SK-N-SH (cell line): ENCODE measurements around the gene BEX3. TPM values are rescaled to one million over a fixed set of nuclear protein-coding genes. Genes with fewer than 3 reads are reported as not detected.
A peak's percentile ranks its signal among the peaks of the same experiment; 100 is the strongest.

ENCODE experiments used
- CTCF ChIA-PET: fragments of 300-600, 350-600 bp; formaldehyde crosslinking; extraction: SDS; loops from one replicate; lab custom pipeline; 2021; lab: Yijun Ruan, JAX
- POLR2A ChIA-PET: fragments of 350-600 bp; sonication (Branson Sonifier 250); formaldehyde crosslinking; extraction: SDS; loops from one replicate; lab custom pipeline; 2020; ENCODE audit warnings: antibody characterized with exemption, inconsistent platforms; lab: Yijun Ruan, JAX
- DNase-seq: peaks from one replicate; pipeline ENCODE4 v3.0.0; 2012
- H2AFZ ChIP-seq: fragments of 200-600 bp; sonication (generic); 2 replicates; pipeline ENCODE4 v1.8.1; 2016; ENCODE audit warnings: antibody characterized with exemption, mild to moderate bottlenecking, low read depth
- H3F3A ChIP-seq: fragments of 200-600 bp; sonication (generic); replicated peaks from 2 replicates; pipeline ENCODE3; 2016; ENCODE audit warnings: antibody characterized with exemption, mild to moderate bottlenecking; ENCODE audit not compliant: insufficient read depth
- H3K27ac ChIP-seq, 2 experiments: fragments of 200-500 bp in 1 of 2; fragments of 200-600 bp in 1 of 2; sonication (Bioruptor generic) in 1 of 2; sonication (generic), shearing (Covaris generic) in 1 of 2; 2 replicates each; pipeline versions ENCODE4 v1.5.1 to v1.6.1; 2014 to 2016; ENCODE audit warnings: low read depth in 2 of 2, inconsistent platforms in 1 of 2, low read length in 1 of 2, mild to moderate bottlenecking in 1 of 2, mixed read lengths in 1 of 2
- H3K27me3 ChIP-seq: fragments of 200-600 bp; sonication (generic), shearing (Covaris generic); 2 replicates; pipeline ENCODE4 v1.6.1; 2016; ENCODE audit warnings: mixed run types; ENCODE audit not compliant: insufficient read depth
- H3K36me3 ChIP-seq, 2 experiments: fragments of 200-500 bp in 1 of 2; fragments of 200-600 bp in 1 of 2; sonication (Bioruptor generic) in 1 of 2; sonication (generic) in 1 of 2; replicated peaks in 1 of 2; 2 replicates each; pipeline versions ENCODE3 to v1.5.1; 2014 to 2016; ENCODE audit warnings: low read length in 1 of 2, mild to moderate bottlenecking in 1 of 2; ENCODE audit not compliant: insufficient read depth in 2 of 2, control insufficient read depth in 1 of 2
- H3K4me1 ChIP-seq, 2 experiments: fragments of 200-500 bp in 1 of 2; fragments of 200-600 bp in 1 of 2; sonication (Bioruptor generic) in 1 of 2; sonication (generic), shearing (Covaris generic) in 1 of 2; 2 replicates each; pipeline versions ENCODE4 v1.5.1 to v1.6.1; 2014 to 2016; ENCODE audit warnings: low read depth in 1 of 2, low read length in 1 of 2, mixed run types in 1 of 2; ENCODE audit not compliant: insufficient read depth in 2 of 2, control insufficient read depth in 1 of 2
- H3K4me2 ChIP-seq: fragments of 200-600 bp; sonication (generic), shearing (Covaris generic); 2 replicates; pipeline ENCODE4 v1.6.1; 2017; ENCODE audit warnings: mixed run types
- H3K4me3 ChIP-seq, 2 experiments: fragments of 200-500 bp in 1 of 2; fragments of 200-600 bp in 1 of 2; sonication (Bioruptor generic) in 1 of 2; sonication (generic), shearing (Covaris generic) in 1 of 2; 2 replicates each; pipeline versions ENCODE4 v1.5.1 to v1.8.1; 2014 to 2016; ENCODE audit warnings: low read depth in 2 of 2, inconsistent platforms in 1 of 2, low read length in 1 of 2, mild to moderate bottlenecking in 1 of 2, mixed read lengths in 1 of 2, moderate library complexity in 1 of 2
- H3K79me2 ChIP-seq: fragments of 200-600 bp; sonication (generic); 2 replicates; pipeline ENCODE4 v1.8.1; 2017; ENCODE audit warnings: mild to moderate bottlenecking; ENCODE audit not compliant: insufficient read depth
- H3K9ac ChIP-seq: fragments of 200-600 bp; sonication (generic); 2 replicates; pipeline ENCODE4 v1.6.1; 2017; ENCODE audit warnings: mixed run types
- H3K9me2 ChIP-seq: fragments of 200-600 bp; sonication (generic); 2 replicates; pipeline ENCODE4 v1.6.1; 2017; ENCODE audit warnings: mixed run types
- H3K9me3 ChIP-seq: fragments of 200-600 bp; sonication (generic); 2 replicates; pipeline ENCODE4 v1.6.1; 2017; ENCODE audit warnings: mixed run types, mild to moderate bottlenecking, moderate library complexity
- H4K20me1 ChIP-seq: fragments of 200-600 bp; sonication (generic); 2 replicates; pipeline ENCODE4 v1.6.1; 2017; ENCODE audit warnings: mild to moderate bottlenecking, mixed run types; ENCODE audit not compliant: insufficient read depth
- CHD2 ChIP-seq: fragments of 150-350 bp; IDR thresholded peaks from 2 replicates; pipeline ENCODE4 v1.6.1; 2018; ENCODE audit warnings: low read length; ENCODE audit not compliant: partially characterized antibody
- EP300 ChIP-seq, 2 experiments: IDR thresholded peaks; 2 replicates each; pipeline versions ENCODE4 v1.4.0 to v1.6.1; 2012; ENCODE audit warnings: borderline replicate concordance in 1 of 2, low read depth in 1 of 2, low read length in 1 of 2
- EZH2phosphoT487 ChIP-seq: fragments of 200-600 bp; sonication (generic); IDR thresholded peaks from 2 replicates; pipeline ENCODE4 v1.6.1; 2017; ENCODE audit warnings: low read depth, mixed run types, mild to moderate bottlenecking, antibody characterized with exemption, moderate library complexity, borderline replicate concordance
- FOXJ3 ChIP-seq: sonication (generic); formaldehyde crosslinking; IDR thresholded peaks from 2 replicates; pipeline ENCODE4 v1.5.1; 2020; ENCODE audit warnings: mild to moderate bottlenecking, missing genetic modification reagents
- FOXM1 ChIP-seq: IDR thresholded peaks from 2 replicates; pipeline ENCODE4 v1.4.0; 2012; ENCODE audit warnings: low read depth, mild to moderate bottlenecking
- GABPA ChIP-seq: IDR thresholded peaks from 2 replicates; pipeline ENCODE4 v1.4.0; 2012; ENCODE audit warnings: low read depth, mild to moderate bottlenecking
- GATA2 ChIP-seq: sonication (generic); formaldehyde crosslinking; IDR thresholded peaks from 2 replicates; pipeline ENCODE4 v1.5.0; 2020; ENCODE audit warnings: mild to moderate bottlenecking, missing genetic modification reagents
- JUND ChIP-seq: IDR thresholded peaks from 2 replicates; pipeline ENCODE4 v1.4.0; 2012
- MEF2A ChIP-seq: IDR thresholded peaks from 2 replicates; pipeline ENCODE4 v1.4.0; 2012; ENCODE audit warnings: low read depth, borderline replicate concordance
- POLR2AphosphoS5 ChIP-seq: IDR thresholded peaks from 2 replicates; pipeline ENCODE4 v1.6.1; 2012; ENCODE audit warnings: low read depth, low read length
- RCOR1 ChIP-seq: fragments of 150-350 bp; IDR thresholded peaks from 2 replicates; pipeline ENCODE4 v1.6.1; 2017; ENCODE audit warnings: antibody characterized with exemption, low read length
- RXRA ChIP-seq: IDR thresholded peaks from 2 replicates; pipeline ENCODE4 v1.4.0; 2012; ENCODE audit warnings: low read depth, mild to moderate bottlenecking, borderline replicate concordance
- SIN3A ChIP-seq: IDR thresholded peaks from 2 replicates; pipeline ENCODE4 v1.6.1; 2012; ENCODE audit warnings: low read depth, mild to moderate bottlenecking, low read length, moderate library complexity, borderline replicate concordance
- TCF12 ChIP-seq: IDR thresholded peaks from 2 replicates; pipeline ENCODE4 v1.4.0; 2012
- WGBS: methylation state at CpG from one replicate; pipeline ENCODE4 v1.1.6; 2017; ENCODE audit warnings: low lambda C conversion rate; 5-methylcytosine and 5-hydroxymethylcytosine counted together
- polyA plus RNA-seq, 3 experiments: library from polyadenylated mRNA; depleted of rRNA; stranded (reverse); fragments of >200 nt; gene quantifications; 2 replicates each; pipeline ENCODE4 v1.2.3, GENCODE V29; 2012
- TF ChIP-seq, protein P1 (sequence below): IDR thresholded peaks from 2 replicates; pipeline ENCODE4 v1.4.0; 2012; ENCODE audit warnings: low read depth
- TF ChIP-seq, protein P2 (sequence below): fragments of 150-350 bp; IDR thresholded peaks from 2 replicates; pipeline ENCODE4 v1.6.1; 2017; ENCODE audit warnings: antibody characterized with exemption, low read length, low read depth, borderline replicate concordance

Gene BEX3
- polyA plus RNA-seq, 1 of the 3 experiments (the other 2 are of a cell fraction) = 392 TPM

DNA sequence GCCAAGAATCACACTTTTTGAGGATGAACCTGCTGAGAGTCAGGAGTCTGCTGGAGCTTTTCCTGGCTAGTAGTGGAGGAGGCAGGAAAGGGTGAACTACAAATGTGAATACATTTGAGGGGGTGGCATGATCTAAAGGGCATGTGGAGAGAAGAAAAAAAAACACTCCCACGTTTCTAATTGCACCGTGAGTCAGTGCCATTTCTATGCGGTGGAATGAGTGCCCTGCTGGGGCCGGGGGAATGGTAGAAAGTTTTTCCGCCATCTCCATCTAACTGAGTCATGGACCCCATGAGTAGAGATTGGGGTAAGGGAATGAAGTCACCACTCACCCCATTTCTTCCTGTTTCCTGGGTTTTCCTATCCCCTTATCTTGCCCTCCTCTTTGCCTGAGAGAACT, 19.8 kb downstream of the BEX3 start:
- Histone ChIP-seq H3K79me2 (no peaks in the 10 kb centered on the region), H3K4me3 (no peak overlapping the region), H3K9me3 (no peaks in the 10 kb centered on the region), H3K27ac (peak overlapping the region in 1 of 2 experiments; percentile 61; a peak in 2 of 4 replicates)
- TF ChIP-seq GABPA (no peak), CHD2 (no peak), EZH2phosphoT487 (no peak), FOXM1 (no peak), RXRA (no peak), POLR2AphosphoS5 (no peak), GATA2 (CRISPR knock-in tag) (no peak), SIN3A (no peak), JUND (no peak)
- TF ChIP-seq, protein P1, sequence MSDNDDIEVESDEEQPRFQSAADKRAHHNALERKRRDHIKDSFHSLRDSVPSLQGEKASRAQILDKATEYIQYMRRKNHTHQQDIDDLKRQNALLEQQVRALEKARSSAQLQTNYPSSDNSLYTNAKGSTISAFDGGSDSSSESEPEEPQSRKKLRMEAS = no peak
- TF ChIP-seq, all 33 proteins: peak for 0
- Histone ChIP-seq H3K9me2 (no peaks in the 10 kb centered on the region), H3K27me3 (no peaks in the 10 kb centered on the region; the same call in 1 of the 2 replicates), H2AFZ (peak overlapping the region; percentile 56; the same call in 1 of the 2 replicates), H3K9ac (no peak overlapping the region), H4K20me1 (no peaks in the 10 kb centered on the region), H3K4me1 (no peaks in the 10 kb centered on the region), H3K36me3 (no peaks in the 10 kb centered on the region), H3K4me2 (no peak overlapping the region), H3F3A (peaks cover 4% of the 10 kb centered on the region)
- ChIA-PET POLR2A (no interaction called here), CTCF (no interaction called here)
- DNase-seq = no peak
- WGBS = 26% methylated on average over 5 of the region's 5 CpGs

DNA sequence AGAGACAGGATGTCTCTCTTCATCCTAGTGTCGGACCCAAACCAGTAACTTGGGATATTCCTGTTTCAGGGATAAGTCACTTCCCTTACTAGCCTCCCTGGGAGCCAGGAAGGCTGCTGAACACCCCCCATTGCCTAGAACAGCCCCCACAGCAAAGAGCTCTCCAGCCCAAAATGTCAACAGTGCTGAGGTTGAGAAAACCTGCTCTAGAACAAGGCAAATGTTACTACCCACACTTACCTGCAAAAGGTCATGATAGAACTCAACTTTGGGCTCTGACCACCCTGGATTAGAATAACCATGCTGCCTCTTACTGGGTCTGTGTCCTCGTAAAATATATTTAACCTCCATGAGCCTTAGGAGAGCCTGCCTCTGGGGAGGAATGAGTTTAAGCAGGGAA, 20.3 kb downstream of the BEX3 start:
- Histone ChIP-seq H3K9me2 (no peaks in the 10 kb centered on the region), H3K27me3 (no peaks in the 10 kb centered on the region; the same call in 1 of the 2 replicates), H3K9me3 (no peaks in the 10 kb centered on the region), H3K36me3 (no peaks in the 10 kb centered on the region), H2AFZ (peak overlapping the region; percentile 56; the same call in 1 of the 2 replicates), H3K4me1 (no peaks in the 10 kb centered on the region), H3K4me2 (no peak overlapping the region), H3K4me3 (no peak overlapping the region), H4K20me1 (no peaks in the 10 kb centered on the region), H3K9ac (no peak overlapping the region), H3F3A (peaks cover 4% of the 10 kb centered on the region), H3K27ac (peak overlapping the region in 1 of 2 experiments; percentile 61; a peak in 2 of 4 replicates), H3K79me2 (no peaks in the 10 kb centered on the region)
- CTCF ChIA-PET = no interaction called here
- WGBS = 18% methylated on average over 1 of the region's 2 CpGs
- POLR2A ChIA-PET = no interaction called here
- TF ChIP-seq FOXJ3 (CRISPR knock-in tag) = no peak
- TF ChIP-seq TCF12 = no peak
- TF ChIP-seq MEF2A = no peak
- TF ChIP-seq, protein P2, sequence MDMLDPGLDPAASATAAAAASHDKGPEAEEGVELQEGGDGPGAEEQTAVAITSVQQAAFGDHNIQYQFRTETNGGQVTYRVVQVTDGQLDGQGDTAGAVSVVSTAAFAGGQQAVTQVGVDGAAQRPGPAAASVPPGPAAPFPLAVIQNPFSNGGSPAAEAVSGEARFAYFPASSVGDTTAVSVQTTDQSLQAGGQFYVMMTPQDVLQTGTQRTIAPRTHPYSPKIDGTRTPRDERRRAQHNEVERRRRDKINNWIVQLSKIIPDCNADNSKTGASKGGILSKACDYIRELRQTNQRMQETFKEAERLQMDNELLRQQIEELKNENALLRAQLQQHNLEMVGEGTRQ = no peak
- TF ChIP-seq POLR2AphosphoS5 = no peak
- TF ChIP-seq RCOR1 = no peak
- TF ChIP-seq EP300 (IDR thresholded peaks at IDR 0.05; ENCODE audit: borderline replicate concordance in 1 of 2, low read depth in 1 of 2, low read length in 1 of 2) = no peak
- DNase-seq = no peak
